ENCODE measurements around the gene OR8D4. TPM values are rescaled to one million over a fixed set of nuclear protein-coding genes. Genes with fewer than 3 reads are reported as not detected.

Gene OR8D4
- total RNA-seq, 3 donors from 2014 or later: 0.87 to 1.3 TPM; not detected in 1

GRCh38 chr11:123880912-123881311, 21.1 kb upstream of the OR8D4 start:
- DNase-seq (no peak), ATAC-seq (no peak)
- Histone ChIP-seq H3K36me3 (ENCODE audit: low read depth) (no peaks in the 10 kb centered on the region), H3K4me3 (no peak overlapping the region), H3K4me1 (ENCODE audit: low read depth) (no peaks in the 10 kb centered on the region), H3K9me3 (no peaks in the 10 kb centered on the region)
- TF ChIP-seq, protein P1, sequence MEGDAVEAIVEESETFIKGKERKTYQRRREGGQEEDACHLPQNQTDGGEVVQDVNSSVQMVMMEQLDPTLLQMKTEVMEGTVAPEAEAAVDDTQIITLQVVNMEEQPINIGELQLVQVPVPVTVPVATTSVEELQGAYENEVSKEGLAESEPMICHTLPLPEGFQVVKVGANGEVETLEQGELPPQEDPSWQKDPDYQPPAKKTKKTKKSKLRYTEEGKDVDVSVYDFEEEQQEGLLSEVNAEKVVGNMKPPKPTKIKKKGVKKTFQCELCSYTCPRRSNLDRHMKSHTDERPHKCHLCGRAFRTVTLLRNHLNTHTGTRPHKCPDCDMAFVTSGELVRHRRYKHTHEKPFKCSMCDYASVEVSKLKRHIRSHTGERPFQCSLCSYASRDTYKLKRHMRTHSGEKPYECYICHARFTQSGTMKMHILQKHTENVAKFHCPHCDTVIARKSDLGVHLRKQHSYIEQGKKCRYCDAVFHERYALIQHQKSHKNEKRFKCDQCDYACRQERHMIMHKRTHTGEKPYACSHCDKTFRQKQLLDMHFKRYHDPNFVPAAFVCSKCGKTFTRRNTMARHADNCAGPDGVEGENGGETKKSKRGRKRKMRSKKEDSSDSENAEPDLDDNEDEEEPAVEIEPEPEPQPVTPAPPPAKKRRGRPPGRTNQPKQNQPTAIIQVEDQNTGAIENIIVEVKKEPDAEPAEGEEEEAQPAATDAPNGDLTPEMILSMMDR (IDR thresholded peaks at IDR 0.05): no peak
- intact Hi-C loops (cut with DNase I, micrococcal nuclease): no loop called here

DNA sequence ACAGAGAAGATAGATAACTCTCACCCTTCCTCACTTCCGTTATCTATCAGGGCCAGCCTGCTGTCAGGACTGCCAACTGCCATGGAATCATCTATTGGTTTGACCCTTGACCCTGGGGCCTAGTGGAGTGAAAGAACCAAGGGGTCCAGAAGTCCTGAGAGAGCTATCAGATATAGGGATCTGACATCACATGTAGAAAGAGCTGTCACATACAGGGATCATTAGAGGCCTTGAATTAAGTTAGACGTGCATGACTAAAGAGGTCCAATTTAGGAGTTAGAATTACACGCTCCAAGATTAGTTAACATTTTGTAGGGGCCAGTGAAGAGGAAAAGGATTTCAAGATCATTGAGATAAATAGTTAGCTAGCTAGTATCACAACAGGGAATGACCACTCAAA, 16.4 kb upstream of the OR8D4 start, which contains the start of gene TMEM225:
Gene TMEM225 (minus strand): TSS at position 101 of the 400 bp plus-strand sequence. CDS start 245 bp downstream, outside the sequence.
- DNase-seq: no peak
- H3K9me3 ChIP-seq: no peaks in the 10 kb centered on the region
- H3K4me1 ChIP-seq (ENCODE audit: low read depth): no peaks in the 10 kb centered on the region
- intact Hi-C loops (cut with DNase I, micrococcal nuclease): no loop called here
- TF ChIP-seq, protein P1 (IDR thresholded peaks at IDR 0.05): no peak
- no peak for ATAC-seq
- H3K4me3 ChIP-seq: no peak within 1 kb of the TSS
- H3K36me3 ChIP-seq (ENCODE audit: low read depth): no peaks in the 10 kb centered on the region

GRCh38 chr11:123892031-123892430, 9.9 kb upstream of the OR8D4 start:
- DNase-seq: no peak
- intact Hi-C loops (cut with DNase I, micrococcal nuclease): no loop called here
- ATAC-seq: no peak
- Histone ChIP-seq H3K4me1 (ENCODE audit: low read depth) (no peaks in the 10 kb centered on the region), H3K9me3 (no peaks in the 10 kb centered on the region), H3K4me3 (no peak overlapping the region), H3K36me3 (ENCODE audit: low read depth) (no peaks in the 10 kb centered on the region)
- TF ChIP-seq, protein P1 (IDR thresholded peaks at IDR 0.05): no peak

DNA sequence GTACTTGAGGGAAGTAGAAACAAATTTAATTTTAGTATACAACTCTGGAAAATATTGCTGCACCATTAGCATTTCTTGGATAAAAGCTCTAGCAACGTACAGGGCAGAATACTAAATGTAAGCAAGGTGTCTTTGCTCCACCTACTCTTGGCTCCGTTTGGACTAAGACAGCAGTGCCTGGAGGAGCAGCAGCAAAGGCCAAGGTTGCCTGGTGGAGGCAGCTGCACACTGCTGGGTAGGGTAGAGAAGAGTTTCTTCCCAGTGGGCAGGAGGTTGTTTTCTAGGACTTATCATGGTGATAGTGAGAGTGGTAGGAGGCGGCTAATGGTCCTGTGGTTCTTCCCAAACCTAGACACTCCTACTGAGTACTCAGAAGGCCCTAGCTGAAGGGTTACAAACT, 2.2 kb upstream of the OR8D4 start:
- Histone ChIP-seq H3K4me3 (no peak overlapping the region), H3K36me3 (ENCODE audit: low read depth) (no peaks in the 10 kb centered on the region), H3K4me1 (ENCODE audit: low read depth) (no peaks in the 10 kb centered on the region), H3K9me3 (no peaks in the 10 kb centered on the region)
- DNase-seq (no peak), ATAC-seq (no peak)
- intact Hi-C loops (cut with DNase I, micrococcal nuclease): no loop called here
- TF ChIP-seq, protein P1 (IDR thresholded peaks at IDR 0.05): no peak

DNA sequence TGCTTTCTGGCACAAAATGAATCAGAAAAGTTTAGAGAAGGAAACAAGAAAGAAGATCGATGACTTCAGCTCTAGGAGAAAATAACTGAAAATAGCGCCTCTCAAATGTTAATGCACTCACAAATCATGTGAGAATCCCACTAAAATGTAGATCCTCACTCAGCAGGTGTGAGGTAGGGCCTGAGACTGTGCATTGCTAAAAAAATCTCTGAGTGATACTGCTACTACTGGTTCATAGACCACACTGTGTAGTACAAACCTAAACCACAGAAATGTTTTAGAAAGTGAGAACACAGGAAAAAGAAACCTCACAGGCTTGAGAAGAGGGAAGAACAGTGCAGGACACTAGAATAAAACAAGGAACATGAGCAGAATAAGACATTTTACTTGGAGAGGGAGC, 2.0 kb downstream of the OR8D4 start:
- ATAC-seq: no peak
- TF ChIP-seq, protein P1 (IDR thresholded peaks at IDR 0.05): no peak
- intact Hi-C loops (cut with DNase I, micrococcal nuclease): no loop called here
- Histone ChIP-seq H3K4me3 (no peak overlapping the region), H3K4me1 (ENCODE audit: low read depth) (no peaks in the 10 kb centered on the region), H3K36me3 (ENCODE audit: low read depth) (no peaks in the 10 kb centered on the region), H3K9me3 (no peaks in the 10 kb centered on the region)
- no peak for DNase-seq

DNA sequence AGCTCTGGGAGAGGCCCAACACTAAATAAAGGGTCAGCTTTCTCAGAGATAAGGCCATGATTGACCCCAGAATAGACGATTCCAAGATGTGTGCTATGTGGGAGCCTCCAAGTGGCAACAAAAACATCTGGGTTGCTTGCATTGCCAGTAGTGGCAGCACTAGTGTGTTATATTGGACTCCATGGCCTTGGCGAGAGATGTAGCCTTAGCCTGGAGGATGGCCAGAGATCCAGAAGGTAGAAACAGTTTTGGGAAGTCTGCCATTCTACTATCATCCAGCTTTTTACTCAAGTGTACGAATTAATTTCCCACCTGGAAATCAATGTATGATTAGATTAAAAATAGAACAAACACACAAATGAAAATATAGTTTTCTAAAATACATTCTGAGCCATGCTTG, 3.0 kb downstream of the OR8D4 start:
- no peak for ATAC-seq
- H3K9me3 ChIP-seq: no peaks in the 10 kb centered on the region
- H3K36me3 ChIP-seq (ENCODE audit: low read depth): no peaks in the 10 kb centered on the region
- H3K4me1 ChIP-seq (ENCODE audit: low read depth): no peaks in the 10 kb centered on the region
- no peak overlapping the region for H3K4me3 ChIP-seq
- intact Hi-C loops (cut with DNase I, micrococcal nuclease): no loop called here
- DNase-seq: no peak
- TF ChIP-seq, protein P1 (IDR thresholded peaks at IDR 0.05): no peak

Data from mucosa of descending colon (tissue), 3 donors.